Forelimb muscle (tissue), 1 donor: ENCODE results near the gene SPG7. TPM values are rescaled to one million over a fixed set of nuclear protein-coding genes. Genes with fewer than 3 reads are reported as not detected.

ENCODE experiments used
- DNase-seq: peaks from one replicate; pipeline ENCODE4 v3.0.0-alpha.2; 2013; ENCODE audit warnings: low read depth
- polyA plus RNA-seq: library from polyadenylated mRNA; unstranded; fragments of 120-200 nt; gene quantifications from one replicate; pipeline ENCODE4 v1.2.1, GENCODE V29; 2013; ENCODE audit not compliant: insufficient read length

SPG7 gene
- polyA plus RNA-seq, 1 donor: 67.1 TPM

DNA sequence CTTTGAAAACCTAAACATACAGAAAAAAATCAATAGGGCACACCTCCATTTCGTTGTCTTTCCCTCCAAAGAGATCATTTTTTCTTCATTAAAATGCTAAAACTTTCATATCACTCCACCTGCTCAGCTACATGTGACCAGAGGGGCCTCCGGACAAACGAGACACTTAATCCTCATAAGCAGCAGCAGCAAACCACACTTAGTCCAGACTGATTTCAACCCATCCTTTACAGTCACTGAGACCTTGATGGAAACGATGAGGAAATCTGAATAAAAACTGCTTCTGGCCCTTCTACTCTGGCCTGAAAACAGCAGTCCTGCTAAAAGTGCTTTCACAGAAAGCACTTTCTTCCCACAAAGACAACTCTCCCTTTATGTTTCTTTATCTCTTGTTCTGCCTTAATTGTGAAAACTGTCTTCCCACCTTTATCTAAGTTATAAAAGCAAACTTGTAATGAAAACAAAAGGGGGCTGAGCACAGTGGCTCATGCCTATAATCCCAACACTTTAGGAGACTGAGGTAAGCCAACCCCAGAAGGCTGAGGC, 22.4 kb upstream of the SPG7 start:
- no peak for DNase-seq

- peak; percentile 84 for DNase-seq
Observed at GRCh38 chr16:89489040-89489897, 18.9 kb upstream of the SPG7 start.

DNA sequence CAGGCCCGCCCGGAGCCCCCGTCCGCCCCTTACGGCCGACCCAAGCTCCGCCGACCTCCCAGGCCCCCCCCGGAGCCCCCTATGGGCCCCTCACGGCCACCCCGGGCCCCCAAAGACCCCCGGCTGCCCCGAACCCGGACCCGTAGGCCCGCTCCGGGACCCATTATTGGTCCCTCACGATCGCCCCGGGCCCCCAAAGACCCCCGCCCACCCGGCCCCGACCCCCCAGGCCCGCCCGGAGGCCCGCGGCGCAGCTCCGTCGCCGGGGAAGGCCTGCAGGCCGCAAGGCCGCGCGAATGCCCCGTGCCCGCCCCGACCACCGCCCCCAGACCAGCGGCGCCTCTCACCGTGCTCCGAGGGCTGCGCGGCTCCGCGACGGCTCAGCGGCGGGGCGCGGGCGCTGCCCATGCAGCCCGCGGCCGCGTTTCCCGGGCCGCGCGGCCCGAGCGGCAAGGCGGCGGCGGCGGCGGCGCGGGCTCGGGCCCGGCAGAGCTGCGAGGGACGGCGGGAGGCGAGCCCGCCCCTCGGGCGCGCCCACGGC, 18.2 kb upstream of the SPG7 start:
- DNase-seq: no peak

- DNase-seq: peak; percentile 99
Observed at GRCh38 chr16:89490439-89491237, 17.6 kb upstream of the SPG7 start, which contains the start of gene ANKRD11. Gene ANKRD11, minus strand, starts transcription at chr16:89490561. Its CDS starts 173,542 bp downstream, at chr16:89317019.

DNA sequence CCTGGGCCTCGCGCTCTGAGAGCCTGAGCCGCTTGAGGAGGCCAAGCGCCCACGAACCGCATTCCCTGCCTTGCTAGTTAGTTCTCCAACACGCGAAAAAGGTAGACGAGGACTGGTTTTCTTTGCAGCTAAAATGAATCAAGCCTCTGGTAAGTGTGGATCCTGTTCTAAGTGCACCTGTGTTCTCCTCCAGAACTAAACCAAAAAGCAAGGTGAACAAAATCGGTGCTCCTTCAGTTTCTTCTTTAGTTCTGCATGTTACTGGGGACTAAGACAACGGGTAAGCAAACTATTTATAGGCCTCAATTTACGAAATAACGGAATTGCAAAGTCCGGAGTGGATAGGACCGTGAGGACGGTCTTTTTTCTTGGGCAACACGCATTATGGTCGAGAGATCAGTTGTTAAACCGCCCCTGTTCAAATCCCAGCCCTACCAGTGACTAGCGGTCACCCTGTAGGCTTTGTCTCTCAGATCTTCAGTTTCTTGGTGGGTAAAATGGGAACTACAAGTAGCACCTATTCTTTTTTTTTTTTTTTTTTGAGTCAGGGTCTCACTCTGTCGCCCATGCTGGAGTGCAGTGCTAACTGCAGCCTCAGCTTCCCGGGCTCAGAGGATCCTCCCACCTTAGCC, 16.8 kb upstream of the SPG7 start:
- DNase-seq: no peak

- no peak for DNase-seq
Observed at GRCh38 chr16:89491974-89492687, 16.1 kb upstream of the SPG7 start.

- DNase-seq: no peak
Observed at GRCh38 chr16:89493776-89494175, 14.4 kb upstream of the SPG7 start.

DNA sequence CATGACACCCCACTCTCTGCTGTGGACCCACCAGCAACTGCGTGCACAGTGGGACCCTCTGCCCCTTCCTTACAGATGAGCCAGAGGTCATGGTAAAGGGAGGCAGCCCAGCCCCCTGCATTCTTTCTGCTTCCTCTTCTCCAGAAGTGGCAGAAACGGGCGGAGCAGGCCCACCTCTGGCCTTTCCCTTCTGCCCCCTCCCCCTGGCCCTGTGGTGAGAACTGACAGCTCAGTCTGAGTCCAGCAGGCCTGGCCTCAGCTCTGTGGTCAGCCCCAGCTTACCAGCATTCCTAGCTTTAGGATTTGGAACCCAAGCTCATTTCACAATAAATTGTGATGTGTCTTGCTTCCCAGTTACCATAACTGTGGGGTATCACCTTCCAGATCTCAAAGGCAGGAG, 13.1 kb upstream of the SPG7 start:
- no peak for DNase-seq

DNA sequence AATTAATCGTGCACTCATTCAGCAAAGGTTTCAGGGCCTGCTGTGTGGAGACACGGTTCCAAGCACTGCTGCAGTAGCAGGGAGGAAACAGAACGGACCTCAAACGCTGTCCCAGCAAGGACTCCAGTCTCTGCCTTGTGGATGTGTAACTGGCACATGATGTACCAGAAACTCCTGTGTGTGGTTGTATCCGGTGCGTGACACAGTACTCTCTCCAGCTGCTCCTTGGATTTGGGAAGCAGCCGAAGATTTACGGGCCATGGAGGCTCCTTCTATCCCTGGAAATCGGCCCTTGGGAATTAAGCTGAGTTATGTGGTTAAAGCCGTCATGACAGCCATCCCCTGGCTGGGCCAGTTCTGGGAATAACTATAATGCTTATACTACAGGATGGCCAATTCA, 9.4 kb upstream of the SPG7 start:
- DNase-seq: no peak

DNA sequence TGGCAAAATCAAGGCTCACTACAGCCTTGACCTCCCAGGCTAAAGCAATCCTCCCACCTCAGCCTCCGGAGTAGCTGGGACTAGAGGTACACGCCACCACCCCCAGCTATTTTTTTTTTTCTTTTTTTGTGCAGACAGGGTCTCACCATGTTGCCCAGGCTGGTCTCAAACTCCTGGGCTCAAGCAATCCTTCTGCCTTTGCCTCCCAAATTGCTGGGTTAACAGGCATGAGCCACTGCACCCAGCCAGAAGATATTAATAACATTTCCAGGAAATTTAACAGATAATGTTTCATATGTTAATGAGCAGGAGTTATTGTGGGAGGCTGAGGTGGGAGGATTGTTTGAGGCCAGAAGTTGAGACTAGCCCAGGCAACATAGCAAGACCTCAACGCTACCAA, 8.4 kb upstream of the SPG7 start:
- DNase-seq: no peak

DNA sequence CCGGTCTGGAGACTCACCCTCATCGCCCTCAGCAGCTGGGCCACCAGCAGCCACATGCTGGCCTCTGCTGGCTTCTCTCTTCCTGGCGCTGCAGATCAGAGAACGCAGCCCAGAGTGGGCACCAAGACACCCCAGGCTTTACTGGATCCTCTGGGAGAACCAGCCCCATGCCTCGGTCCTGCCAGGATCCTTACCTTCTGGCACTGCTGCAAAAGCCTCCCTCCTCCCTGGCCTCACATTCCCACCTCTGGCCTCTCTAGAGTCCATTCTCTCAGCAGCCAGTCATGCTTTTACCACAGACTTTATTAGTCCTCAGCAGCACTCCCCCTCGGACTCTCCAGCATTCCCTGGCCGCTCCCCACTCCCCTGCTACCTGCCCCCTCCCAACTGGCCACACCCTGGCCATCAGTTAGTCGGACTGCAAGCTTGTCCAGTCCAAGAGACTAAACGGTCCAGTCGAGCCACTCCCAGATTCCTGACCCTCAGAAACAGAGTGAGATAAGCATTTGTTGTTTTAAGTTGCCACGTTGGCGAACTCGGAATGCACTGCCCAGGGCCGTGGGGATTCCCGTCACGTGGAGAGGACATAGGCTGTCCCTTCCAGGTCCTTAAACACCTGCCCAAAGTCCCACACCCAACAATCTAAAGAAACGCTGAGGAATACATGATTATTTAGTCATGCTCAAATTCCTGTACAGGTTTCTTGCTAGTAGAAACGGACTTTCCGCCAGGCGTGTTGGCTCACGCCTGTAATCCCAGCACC, 5.9 kb upstream of the SPG7 start:
- DNase-seq: no peak

- no peak for DNase-seq
Observed at GRCh38 chr16:89504091-89504490, 4.1 kb upstream of the SPG7 start.

DNA sequence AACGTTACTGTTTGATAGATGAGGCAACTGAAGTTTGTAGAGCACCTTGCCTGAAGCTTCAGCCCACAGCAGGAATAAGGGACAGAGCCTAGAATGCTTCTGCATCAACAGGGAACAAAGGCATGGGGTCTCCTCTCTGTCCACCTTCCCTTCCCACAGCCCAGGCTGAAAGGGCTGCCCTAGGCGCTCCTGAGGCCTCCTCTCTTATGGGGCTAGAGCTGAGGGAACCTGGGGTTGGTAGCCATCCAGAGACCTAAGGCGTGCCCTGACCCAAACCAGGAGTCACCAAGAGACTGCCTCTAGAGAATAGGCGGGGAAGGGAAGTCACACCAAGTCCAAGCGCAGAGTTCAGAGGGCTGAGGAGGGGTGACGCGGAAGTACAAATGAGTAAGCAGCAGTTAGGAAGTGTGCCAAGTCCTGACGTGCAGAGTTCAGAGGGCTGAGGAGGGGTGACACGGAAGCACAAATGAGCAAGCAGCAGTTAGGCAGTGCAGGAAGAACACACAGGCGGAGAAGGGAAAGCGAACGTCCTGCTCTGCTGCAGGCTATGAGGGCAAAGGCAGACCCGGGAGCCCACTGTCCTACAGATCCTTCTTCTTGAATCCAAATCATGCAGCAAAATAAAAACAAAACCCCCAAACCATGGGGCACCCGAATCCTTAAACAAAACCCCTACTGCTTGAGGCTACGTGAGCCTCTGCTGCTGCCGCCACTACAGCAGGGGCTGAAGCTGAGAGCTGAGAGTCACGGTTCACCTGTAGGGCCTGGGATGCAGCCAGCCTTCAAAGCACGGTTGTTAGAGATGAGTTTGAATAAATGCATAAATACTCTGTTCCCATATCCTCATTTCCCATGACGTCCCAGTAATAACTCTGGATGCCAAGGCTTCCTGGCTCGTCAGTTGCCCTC, 2.7 kb upstream of the SPG7 start:
- DNase-seq: no peak

DNA sequence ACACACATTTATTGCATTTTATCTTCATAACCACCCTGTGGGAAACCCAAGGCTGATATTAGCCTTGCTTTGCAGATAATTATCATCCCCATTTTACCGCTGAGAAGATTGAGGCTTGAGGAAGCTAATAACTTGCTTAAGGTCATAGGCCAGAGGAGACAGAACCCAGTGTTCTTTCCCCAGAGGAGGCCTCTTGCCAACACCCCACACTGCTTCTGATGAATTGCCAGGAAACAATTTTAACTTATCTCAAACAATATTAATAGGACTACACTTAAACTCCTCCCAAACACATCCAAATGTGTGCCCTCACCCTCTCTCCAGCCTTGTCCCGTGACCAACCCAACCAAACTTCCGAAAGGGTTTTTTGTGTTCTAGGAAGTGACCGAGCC, 2.1 kb upstream of the SPG7 start:
- DNase-seq: no peak

DNA sequence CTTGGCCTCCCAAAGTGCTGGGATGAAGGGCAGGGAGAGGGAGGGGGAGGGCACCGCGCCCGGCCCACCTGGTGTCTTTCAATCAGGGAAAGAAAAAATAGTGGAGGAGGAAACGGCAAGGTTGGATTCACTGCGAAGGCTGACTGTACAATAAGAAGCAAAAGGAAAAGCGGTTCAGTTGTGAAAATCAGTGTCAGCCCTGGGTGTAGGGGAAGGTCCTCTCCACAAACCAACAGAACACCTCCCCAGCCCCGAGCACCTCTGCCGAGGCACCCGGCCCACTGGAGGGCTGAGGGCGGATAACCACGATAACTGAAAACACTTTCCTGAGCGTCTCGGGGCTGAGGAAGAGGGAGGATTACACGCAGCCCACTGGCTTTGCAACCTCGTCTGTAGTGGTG, 1.4 kb upstream of the SPG7 start:
- no peak for DNase-seq

DNA sequence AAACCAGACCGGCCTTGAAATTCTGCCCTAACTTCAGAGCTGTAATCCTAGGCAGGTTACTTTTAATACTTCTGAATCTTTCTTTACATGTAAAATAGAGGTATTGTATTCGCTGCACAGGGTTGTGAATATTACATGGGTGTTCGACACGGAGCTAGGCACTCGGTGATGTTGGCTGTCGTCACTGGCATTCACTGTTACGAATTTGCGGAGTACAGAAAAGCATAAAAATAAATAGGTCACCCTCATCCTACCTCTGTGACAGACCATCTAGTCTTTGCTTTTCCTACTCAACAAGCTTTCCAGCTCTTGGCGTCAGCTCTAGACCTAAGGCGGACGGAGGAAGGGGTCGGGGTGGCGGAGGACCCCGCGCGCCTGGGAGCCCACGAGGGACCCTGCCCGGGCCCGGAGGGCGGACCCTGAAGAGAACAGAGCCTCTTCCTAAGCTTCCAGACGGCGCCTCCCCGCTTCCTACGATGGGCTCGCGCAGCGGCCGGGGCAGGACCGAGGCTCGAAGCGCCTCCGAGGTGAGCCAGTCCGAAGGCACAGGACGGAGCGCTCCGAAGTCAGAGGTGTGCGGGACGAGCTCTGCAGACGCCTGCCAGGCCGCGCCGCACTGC, 879 bp upstream of the SPG7 start:
- DNase-seq: no peak

DNA sequence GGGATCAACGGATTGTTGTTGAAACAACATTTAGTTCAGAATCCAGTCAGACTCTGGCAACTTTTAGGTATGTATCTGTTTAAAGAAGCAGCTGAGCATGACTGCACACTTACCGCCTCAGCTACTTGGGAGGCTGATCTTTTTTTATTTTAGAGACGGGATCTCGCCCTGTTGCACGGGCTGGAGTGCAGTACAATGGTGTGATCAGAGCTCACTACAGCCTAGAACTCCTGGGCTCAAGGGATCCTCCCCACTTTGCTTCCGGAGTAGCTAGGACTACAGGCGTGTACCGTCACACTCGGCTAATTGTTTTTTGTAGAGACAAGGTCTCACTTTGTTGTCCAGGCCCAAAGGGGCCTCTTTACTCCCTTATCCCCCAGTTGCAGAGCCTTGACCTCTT, 2.3 kb downstream of the SPG7 start:
- no peak for DNase-seq

DNA sequence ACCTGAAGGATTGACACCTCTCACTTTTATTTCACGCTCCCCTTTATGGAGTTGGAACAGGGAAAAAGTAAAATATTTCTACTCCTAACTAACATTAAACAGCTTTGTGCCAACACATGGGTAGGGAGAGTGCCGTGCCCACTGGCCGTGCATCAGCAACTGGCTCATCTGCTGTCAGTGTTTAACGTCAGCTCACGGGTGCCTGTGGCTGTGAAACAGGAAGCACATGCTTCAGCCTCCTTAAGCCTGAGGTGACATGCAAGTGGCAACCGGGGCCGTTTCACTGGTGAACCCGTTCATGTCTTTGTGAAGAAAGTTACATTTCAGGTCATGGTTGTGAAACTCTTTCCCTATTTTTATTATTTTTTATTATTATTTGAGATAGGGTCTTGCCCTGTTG, 3.2 kb downstream of the SPG7 start:
- DNase-seq: no peak

DNA sequence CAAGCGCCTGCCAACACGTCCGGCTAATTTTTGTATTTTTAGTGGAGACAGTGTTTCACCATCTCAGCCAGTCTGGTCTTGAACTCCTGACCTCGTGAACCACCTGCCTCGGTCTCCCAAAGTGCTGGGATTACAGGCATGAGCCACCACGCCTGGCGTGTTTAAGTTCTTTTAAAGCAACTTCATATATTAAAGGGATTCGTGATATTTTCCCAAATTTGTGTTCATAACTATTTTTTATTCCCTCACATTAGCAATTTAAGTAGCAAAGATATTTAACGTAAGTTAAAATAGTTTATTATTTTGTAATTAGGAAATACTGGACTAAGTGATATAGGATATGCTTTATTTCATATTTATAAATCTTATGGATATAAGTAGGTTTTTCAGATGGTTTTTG, 4.2 kb downstream of the SPG7 start:
- DNase-seq: no peak
